Measurements from ENCODE around the gene TRIM33. TPM values are rescaled to one million over a fixed set of nuclear protein-coding genes. Genes with fewer than 3 reads are reported as not detected.

The TRIM33 gene
- total RNA-seq, 3 donors from 2014 or later, result 28.6 to 38.1 (median 35.5) TPM

- Histone ChIP-seq H3K9me3 (no peaks in the 10 kb centered on the region), H3K4me1 (ENCODE audit: low read depth) (no peaks in the 10 kb centered on the region), H3K36me3 (ENCODE audit: low read depth) (no peaks in the 10 kb centered on the region), H3K4me3 (no peak overlapping the region)
- DNase-seq, result no peak
- intact Hi-C loops (cut with DNase I, micrococcal nuclease), result no loop called here
- no peak for ATAC-seq
- TF ChIP-seq, protein P1, sequence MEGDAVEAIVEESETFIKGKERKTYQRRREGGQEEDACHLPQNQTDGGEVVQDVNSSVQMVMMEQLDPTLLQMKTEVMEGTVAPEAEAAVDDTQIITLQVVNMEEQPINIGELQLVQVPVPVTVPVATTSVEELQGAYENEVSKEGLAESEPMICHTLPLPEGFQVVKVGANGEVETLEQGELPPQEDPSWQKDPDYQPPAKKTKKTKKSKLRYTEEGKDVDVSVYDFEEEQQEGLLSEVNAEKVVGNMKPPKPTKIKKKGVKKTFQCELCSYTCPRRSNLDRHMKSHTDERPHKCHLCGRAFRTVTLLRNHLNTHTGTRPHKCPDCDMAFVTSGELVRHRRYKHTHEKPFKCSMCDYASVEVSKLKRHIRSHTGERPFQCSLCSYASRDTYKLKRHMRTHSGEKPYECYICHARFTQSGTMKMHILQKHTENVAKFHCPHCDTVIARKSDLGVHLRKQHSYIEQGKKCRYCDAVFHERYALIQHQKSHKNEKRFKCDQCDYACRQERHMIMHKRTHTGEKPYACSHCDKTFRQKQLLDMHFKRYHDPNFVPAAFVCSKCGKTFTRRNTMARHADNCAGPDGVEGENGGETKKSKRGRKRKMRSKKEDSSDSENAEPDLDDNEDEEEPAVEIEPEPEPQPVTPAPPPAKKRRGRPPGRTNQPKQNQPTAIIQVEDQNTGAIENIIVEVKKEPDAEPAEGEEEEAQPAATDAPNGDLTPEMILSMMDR (IDR thresholded peaks at IDR 0.05), result no peak
These were observed 37.2 kb downstream of the TRIM33 start for GRCh38 chr1:114473796-114474195.

- H3K9me3 ChIP-seq, result no peaks in the 10 kb centered on the region
- DNase-seq (no peak), ATAC-seq (no peak)
- H3K4me3 ChIP-seq, result no peak overlapping the region
- H3K36me3 ChIP-seq (ENCODE audit: low read depth), result no peaks in the 10 kb centered on the region
- intact Hi-C loops (cut with DNase I, micrococcal nuclease), result no loop called here
- TF ChIP-seq, protein P1 (IDR thresholded peaks at IDR 0.05), result no peak
- peaks cover 6% of the 10 kb centered on the region for H3K4me1 ChIP-seq (ENCODE audit: low read depth)
These were observed 38.6 kb downstream of the TRIM33 start for GRCh38 chr1:114472408-114472807.

DNA sequence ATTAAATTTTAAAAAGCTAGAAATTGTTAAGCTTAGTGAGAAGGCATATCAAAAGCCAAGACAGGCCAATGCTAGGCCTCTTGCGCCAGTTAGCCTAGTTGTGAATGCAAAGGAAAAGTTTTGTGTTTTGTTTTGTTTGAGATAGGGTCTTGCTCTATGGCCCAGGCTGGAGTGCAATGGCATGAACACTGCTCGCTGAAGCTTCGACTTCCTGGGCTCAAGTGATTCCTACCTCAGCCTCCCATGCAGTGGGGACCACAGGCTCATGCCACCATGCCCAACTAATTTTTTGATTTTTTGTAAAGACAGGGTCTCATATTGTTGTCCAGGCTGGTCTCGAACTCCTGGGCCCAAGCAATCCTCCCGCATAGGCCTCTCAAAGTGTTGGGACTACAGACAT is 40.3 kb downstream of the TRIM33 start:
- DNase-seq (no peak), ATAC-seq (no peak)
- H3K4me3 ChIP-seq, result no peak overlapping the region
- H3K4me1 ChIP-seq (ENCODE audit: low read depth), result peaks cover 8% of the 10 kb centered on the region
- no peaks in the 10 kb centered on the region for H3K36me3 ChIP-seq (ENCODE audit: low read depth)
- intact Hi-C loops (cut with DNase I, micrococcal nuclease), result no loop called here
- TF ChIP-seq, protein P1 (IDR thresholded peaks at IDR 0.05), result no peak
- no peaks in the 10 kb centered on the region for H3K9me3 ChIP-seq

DNA sequence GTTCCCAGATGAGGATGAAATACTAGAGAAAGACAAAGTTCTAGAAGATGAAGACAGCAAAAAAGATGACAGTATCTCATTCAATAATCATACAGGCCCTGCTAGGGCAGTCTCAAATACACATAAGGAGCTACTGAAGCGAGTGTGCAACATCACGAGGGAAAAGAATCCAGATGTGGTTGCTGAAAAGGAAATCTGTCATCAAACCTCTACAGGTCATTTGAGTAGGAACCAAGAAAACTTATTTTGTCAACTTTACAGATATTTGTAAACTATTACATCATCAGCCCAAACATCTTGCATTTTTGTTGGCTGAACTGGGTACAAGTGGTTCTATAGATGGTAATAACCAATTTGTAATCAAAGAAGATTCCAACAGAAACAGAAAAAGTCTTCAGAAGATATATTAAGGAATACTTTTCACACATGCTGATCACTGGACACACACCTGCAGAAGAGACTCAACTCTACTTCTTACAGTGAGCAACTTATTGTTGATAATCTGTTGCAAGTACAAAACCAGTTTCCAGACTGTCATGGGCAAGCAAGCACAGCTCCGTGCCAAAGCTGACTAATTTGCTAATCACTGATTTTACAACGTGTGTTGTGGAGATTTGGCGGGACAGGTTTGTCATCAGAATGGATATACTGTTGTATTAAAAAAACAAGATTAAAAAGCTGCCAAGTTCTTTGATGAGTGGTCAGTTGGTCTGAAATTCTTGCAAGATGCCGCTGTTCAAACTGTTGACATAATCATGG is 42.1 kb downstream of the TRIM33 start:
- Histone ChIP-seq H3K4me3 (no peak overlapping the region), H3K9me3 (no peaks in the 10 kb centered on the region), H3K36me3 (ENCODE audit: low read depth) (no peaks in the 10 kb centered on the region), H3K4me1 (ENCODE audit: low read depth) (peaks cover 8% of the 10 kb centered on the region)
- intact Hi-C loops (cut with DNase I, micrococcal nuclease), result no loop called here
- TF ChIP-seq, protein P1 (IDR thresholded peaks at IDR 0.05), result no peak
- ATAC-seq (no peak), DNase-seq (no peak)

- Histone ChIP-seq H3K4me3 (no peak overlapping the region), H3K9me3 (no peaks in the 10 kb centered on the region), H3K4me1 (ENCODE audit: low read depth) (peaks cover 8% of the 10 kb centered on the region), H3K36me3 (ENCODE audit: low read depth) (no peaks in the 10 kb centered on the region)
- DNase-seq (no peak), ATAC-seq (no peak)
- intact Hi-C loops (cut with DNase I, micrococcal nuclease), result no loop called here
- TF ChIP-seq, protein P1 (IDR thresholded peaks at IDR 0.05), result no peak
These were observed 43.0 kb downstream of the TRIM33 start for GRCh38 chr1:114468047-114468446.
